ENCODE results near the gene PTGIS.

The PTGIS gene

DNA sequence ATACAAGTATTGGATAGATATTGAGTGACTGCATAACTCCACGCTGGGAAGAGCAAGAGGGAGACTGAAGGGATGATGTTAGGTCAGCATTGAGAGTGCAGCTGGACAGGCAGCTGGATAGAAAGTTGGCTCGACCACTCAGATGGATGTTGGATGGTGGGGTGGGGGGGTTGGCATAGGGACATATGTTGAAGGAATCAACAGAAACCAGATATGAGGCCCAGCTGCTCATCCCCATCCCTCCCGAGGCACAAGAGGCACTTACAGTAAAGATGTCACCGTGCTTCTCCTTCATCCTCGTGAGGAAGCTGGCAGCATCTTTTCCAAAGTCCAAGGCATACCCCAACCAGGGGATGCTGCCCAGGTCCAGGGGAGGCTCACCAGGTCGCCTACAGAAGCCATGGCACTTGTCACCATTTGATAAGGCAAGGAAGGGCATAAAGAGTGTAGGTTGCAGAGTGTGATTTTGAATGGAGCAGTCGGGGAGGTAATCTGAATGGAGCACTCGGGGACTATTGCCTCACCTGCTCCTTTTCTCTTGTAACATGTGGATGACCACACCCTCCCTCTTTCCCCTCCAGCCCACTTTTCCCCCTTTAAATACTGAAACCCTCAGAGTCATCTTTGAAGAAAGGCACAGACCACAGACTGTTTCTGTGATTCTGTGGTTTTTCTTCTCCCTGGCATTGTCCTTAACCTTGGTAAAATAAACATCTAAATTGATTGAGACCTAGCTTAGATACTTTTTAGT is 18.0 kb downstream of the PTGIS start:
- no peak for DNase-seq (ENCODE audit: low read depth)
- H3K4me3 ChIP-seq (ENCODE audit: low read depth, low read length): no peak overlapping the region
- TF ChIP-seq, protein P1, sequence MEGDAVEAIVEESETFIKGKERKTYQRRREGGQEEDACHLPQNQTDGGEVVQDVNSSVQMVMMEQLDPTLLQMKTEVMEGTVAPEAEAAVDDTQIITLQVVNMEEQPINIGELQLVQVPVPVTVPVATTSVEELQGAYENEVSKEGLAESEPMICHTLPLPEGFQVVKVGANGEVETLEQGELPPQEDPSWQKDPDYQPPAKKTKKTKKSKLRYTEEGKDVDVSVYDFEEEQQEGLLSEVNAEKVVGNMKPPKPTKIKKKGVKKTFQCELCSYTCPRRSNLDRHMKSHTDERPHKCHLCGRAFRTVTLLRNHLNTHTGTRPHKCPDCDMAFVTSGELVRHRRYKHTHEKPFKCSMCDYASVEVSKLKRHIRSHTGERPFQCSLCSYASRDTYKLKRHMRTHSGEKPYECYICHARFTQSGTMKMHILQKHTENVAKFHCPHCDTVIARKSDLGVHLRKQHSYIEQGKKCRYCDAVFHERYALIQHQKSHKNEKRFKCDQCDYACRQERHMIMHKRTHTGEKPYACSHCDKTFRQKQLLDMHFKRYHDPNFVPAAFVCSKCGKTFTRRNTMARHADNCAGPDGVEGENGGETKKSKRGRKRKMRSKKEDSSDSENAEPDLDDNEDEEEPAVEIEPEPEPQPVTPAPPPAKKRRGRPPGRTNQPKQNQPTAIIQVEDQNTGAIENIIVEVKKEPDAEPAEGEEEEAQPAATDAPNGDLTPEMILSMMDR (IDR thresholded peaks at IDR 0.05; ENCODE audit: control insufficient read depth, extremely low read depth, insufficient read depth): no peak

DNA sequence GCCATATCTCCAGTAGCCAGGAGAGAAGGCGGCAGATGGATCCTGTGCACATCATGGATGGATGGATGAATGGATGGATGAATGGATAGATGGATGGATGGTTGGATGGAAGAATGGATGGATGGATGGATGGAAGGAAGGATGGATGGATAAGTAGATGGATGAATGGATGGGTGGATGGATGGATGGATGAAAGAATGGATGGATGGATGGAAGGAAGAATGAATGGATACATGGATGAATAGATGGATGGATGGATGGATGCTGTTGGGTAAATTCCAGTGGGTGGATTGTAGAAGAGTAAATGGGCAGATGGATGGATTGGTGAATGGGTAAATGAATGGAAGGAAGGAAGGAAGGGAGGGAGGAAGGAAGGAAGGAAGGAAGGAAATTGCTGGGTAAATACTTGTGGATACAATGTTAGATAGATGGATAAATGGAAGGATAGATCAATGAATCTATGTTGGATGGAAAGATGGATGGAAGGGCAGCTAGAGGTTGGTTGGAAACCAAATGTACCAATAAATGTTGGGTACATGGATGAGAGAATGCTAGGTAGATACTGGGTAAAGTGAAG is 19.5 kb downstream of the PTGIS start:
- TF ChIP-seq, protein P1 (IDR thresholded peaks at IDR 0.05; ENCODE audit: control insufficient read depth, extremely low read depth, insufficient read depth): no peak
- no peak for DNase-seq (ENCODE audit: low read depth)
- no peak overlapping the region for H3K4me3 ChIP-seq (ENCODE audit: low read depth, low read length)

DNA sequence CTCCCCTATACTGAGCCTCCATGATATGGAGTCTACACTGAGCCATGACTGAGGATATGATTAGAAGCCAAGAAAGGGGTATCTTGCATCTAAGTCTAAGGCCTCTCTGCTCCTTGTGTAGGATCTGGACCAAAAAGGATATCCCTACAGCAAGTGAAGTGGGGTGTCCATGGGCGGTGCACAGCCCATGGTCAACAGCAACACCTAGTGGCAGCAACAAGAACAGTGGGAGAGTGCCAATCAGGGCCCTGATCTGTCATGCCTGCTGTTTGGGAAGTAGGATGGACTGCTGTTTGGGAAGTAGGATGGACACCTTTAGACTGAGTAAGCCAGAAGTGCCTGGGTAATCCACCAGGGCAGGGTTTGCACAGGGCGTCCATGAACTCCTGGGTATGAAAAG is 22.4 kb downstream of the PTGIS start:
- H3K4me3 ChIP-seq (ENCODE audit: low read depth, low read length): no peak overlapping the region
- TF ChIP-seq, protein P1 (IDR thresholded peaks at IDR 0.05; ENCODE audit: control insufficient read depth, extremely low read depth, insufficient read depth): no peak
- no peak for DNase-seq (ENCODE audit: low read depth)

DNA sequence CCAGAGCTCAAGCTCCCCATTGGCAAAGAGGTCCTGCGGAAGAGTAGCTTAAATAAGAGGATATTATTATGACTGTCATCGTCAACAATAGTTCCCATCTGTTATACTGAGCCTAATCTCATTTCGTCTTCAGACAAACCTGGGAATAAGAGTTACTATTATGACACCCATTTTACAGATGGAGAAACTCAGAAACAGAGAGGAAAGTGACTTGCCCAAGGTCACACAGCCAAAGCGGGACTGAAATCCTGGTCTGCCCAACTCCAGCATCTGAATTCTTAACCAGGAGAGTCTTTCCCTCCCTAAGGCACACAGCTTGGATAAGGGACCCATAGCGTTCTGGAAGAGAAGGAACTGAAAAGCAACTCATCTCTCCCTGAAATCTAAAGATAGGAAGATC is 23.4 kb downstream of the PTGIS start:
- no peak overlapping the region for H3K4me3 ChIP-seq (ENCODE audit: low read depth, low read length)
- DNase-seq (ENCODE audit: low read depth): no peak
- TF ChIP-seq, protein P1 (IDR thresholded peaks at IDR 0.05; ENCODE audit: control insufficient read depth, extremely low read depth, insufficient read depth): no peak

DNA sequence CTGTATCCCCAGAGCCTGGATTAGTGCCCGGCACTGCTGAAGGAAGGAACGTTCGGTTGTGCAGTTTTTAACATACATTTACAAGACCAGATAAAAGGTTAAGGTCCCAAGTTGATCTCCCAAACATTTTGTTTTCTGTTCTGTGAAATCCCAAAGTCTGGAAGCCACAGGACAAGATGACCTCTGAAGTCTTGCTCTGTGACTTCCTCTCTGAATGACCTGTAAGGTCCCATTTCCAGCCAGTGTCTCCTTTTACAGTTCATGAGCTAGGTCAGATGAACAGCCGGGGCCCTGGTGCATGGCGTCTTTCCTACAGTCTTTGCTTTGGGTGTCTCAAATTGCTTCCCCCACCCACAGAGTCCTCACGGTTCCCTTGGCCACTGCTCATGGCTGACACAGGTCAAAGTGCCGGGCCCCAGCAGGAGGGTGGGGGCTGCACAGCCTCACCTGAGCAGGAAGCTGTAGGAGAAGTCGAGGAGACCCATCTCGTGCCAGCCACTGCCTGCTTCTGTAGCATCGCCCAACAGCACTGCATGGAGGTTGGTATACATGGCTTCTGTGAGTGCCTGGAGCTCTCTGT is 24.0 kb downstream of the PTGIS start:
- DNase-seq (ENCODE audit: low read depth): no peak
- no peak overlapping the region for H3K4me3 ChIP-seq (ENCODE audit: low read depth, low read length)
- TF ChIP-seq, protein P1 (IDR thresholded peaks at IDR 0.05; ENCODE audit: control insufficient read depth, extremely low read depth, insufficient read depth): no peak

DNA sequence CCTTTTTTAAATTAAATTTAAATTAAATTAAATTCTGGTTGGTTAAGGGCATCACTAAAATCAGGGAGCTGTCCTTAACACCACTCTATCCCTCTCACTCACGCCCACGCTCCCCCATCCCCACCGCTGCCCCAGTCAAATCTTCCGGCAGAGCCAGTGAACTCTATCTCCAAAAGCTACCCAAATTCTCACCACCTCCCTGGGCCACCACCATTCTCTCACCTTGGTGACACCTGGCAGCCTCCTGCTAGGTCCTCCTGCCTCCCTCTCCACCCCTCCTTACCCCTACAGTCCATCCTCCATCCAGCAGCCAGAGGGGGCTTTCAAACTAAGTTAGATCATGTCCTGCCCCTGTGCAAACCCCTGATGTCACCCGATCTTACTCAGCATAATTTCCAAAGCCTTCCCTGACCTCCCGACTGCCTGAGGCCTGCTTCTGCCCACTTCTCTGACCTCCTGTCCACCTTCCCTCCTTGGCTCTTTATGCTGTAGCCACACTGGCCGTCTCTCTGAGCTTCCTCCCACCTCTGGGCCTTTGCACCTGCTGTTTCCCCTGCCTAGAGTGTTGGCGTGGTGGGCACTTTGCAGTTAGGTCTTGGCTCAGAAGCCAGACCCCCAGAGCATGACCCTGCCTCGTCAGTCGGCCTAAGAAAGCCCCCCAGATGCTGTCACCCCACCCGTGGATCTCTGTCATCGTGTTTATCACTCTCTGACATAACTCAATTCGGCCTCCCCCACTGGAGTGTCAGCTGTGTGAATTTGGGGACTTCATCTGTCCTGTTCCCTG is 24.7 kb downstream of the PTGIS start:
- no peak overlapping the region for H3K4me3 ChIP-seq (ENCODE audit: low read depth, low read length)
- TF ChIP-seq, protein P1 (IDR thresholded peaks at IDR 0.05; ENCODE audit: control insufficient read depth, extremely low read depth, insufficient read depth): no peak
- DNase-seq (ENCODE audit: low read depth): no peak
